B cell (primary cell): Measurements from ENCODE around the gene COL11A2. TPM values are rescaled to one million over a fixed set of nuclear protein-coding genes. Genes with fewer than 3 reads are reported as not detected.

Experiments
- polyA plus RNA-seq: library from polyadenylated mRNA; depleted of rRNA; stranded (reverse); fragments of >200 nt; gene quantifications from 2 replicates; pipeline ENCODE4 v1.2.3, GENCODE V29; 2012
- small RNA-seq: library from RNA; depleted of rRNA; stranded (forward); fragments of <200 nt; gene quantifications from one replicate; pipeline ENCODE3, GENCODE V24; 2012; ENCODE audit warnings: low replicate concordance, low read depth; ENCODE audit not compliant: insufficient read length
- total RNA-seq, 2 donors: library from RNA; stranded (reverse); fragments of 120-200 nt in 1 of 2; gene quantifications; 1 replicate in 1 of 2; 2 replicates in 1 of 2; pipeline versions ENCODE4 v1.2.3 to v1.2.4, GENCODE V29; 2013 to 2022

The COL11A2 gene
- total and polyA plus RNA-seq, 2 donors (not counting 1 experiment from before 2014, with no cell fraction given): 0.39 to 0.82 TPM

Small RNA genes within 50 kb of the gene (small RNA-seq; reads per million reads assigned to genes)
- gene MIR219A1: not detected
- not detected for gene RNY4P10

Other genes starting within 250 kb of the COL11A2 start
- gene HLA-DMA, start 239.4 kb downstream of the COL11A2 start, total RNA-seq: 554 and 558 TPM in 2 replicates
- gene HLA-DMA, start 239.4 kb downstream of the COL11A2 start, polyA plus RNA-seq: 925 and 1,129 TPM in 2 replicates
- gene BRD2, start 223.9 kb downstream of the COL11A2 start, total RNA-seq: 448 and 474 TPM in 2 replicates
- gene BRD2, start 223.9 kb downstream of the COL11A2 start, polyA plus RNA-seq: 620 and 721 TPM in 2 replicates
- gene HLA-DOA, start 182.9 kb downstream of the COL11A2 start, total RNA-seq: 209 TPM in 2 replicates
- gene HLA-DOA, start 182.9 kb downstream of the COL11A2 start, polyA plus RNA-seq: 191 and 338 TPM in 2 replicates
- gene HLA-DPA1, start 118.8 kb downstream of the COL11A2 start, total RNA-seq: 665 and 702 TPM in 2 replicates
- gene HLA-DPA1, start 118.8 kb downstream of the COL11A2 start, polyA plus RNA-seq: 559 and 2,256 TPM in 2 replicates
- 1,068 and 1,104 TPM in 2 replicates for gene HLA-DPB1, start 116.5 kb downstream of the COL11A2 start, total RNA-seq
- 921 and 1,578 TPM in 2 replicates for gene HLA-DPB1, start 116.5 kb downstream of the COL11A2 start, polyA plus RNA-seq
- 94.1 and 99.9 TPM in 2 replicates for gene RXRB, start 8.2 kb upstream of the COL11A2 start, total RNA-seq
- 82.3 and 88.3 TPM in 2 replicates for gene RXRB, start 8.2 kb upstream of the COL11A2 start, polyA plus RNA-seq
- 26.1 and 29.6 TPM in 2 replicates for gene SLC39A7, start 8.4 kb upstream of the COL11A2 start, total RNA-seq
- 18.7 and 22.2 TPM in 2 replicates for gene SLC39A7, start 8.4 kb upstream of the COL11A2 start, polyA plus RNA-seq
- gene HSD17B8, start 12.2 kb upstream of the COL11A2 start, total RNA-seq: 10.8 and 12.9 TPM in 2 replicates
- 12.8 and 25.5 TPM in 2 replicates for gene HSD17B8, start 12.2 kb upstream of the COL11A2 start, polyA plus RNA-seq
- 43.4 and 44.2 TPM in 2 replicates for gene RING1, start 16.0 kb upstream of the COL11A2 start, total RNA-seq
- 34.9 and 37.1 TPM in 2 replicates for gene RING1, start 16.0 kb upstream of the COL11A2 start, polyA plus RNA-seq
- gene VPS52, start 79.4 kb upstream of the COL11A2 start, total RNA-seq: 100 and 108 TPM in 2 replicates
- gene VPS52, start 79.4 kb upstream of the COL11A2 start, polyA plus RNA-seq: 144 and 184 TPM in 2 replicates
- 3,593 and 3,830 TPM in 2 replicates for gene RPS18, start 79.6 kb upstream of the COL11A2 start, total RNA-seq
- gene RPS18, start 79.6 kb upstream of the COL11A2 start, polyA plus RNA-seq: 5,829 and 6,485 TPM in 2 replicates
- gene B3GALT4, start 84.7 kb upstream of the COL11A2 start, total RNA-seq: 44.1 and 46.0 TPM in 2 replicates
- 4.6 and 10.2 TPM in 2 replicates for gene B3GALT4, start 84.7 kb upstream of the COL11A2 start, polyA plus RNA-seq
- 66.4 and 77.2 TPM in 2 replicates for gene WDR46, start 96.8 kb upstream of the COL11A2 start, total RNA-seq
- 43.6 and 60.1 TPM in 2 replicates for gene WDR46, start 96.8 kb upstream of the COL11A2 start, polyA plus RNA-seq
- gene PFDN6, start 97.1 kb upstream of the COL11A2 start, total RNA-seq: 44.7 and 51.1 TPM in 2 replicates
- 33.2 and 34.2 TPM in 2 replicates for gene PFDN6, start 97.1 kb upstream of the COL11A2 start, polyA plus RNA-seq
- 94.7 and 98.5 TPM in 2 replicates for gene RGL2, start 106.5 kb upstream of the COL11A2 start, total RNA-seq
- 133 and 161 TPM in 2 replicates for gene RGL2, start 106.5 kb upstream of the COL11A2 start, polyA plus RNA-seq
- 288 and 302 TPM in 2 replicates for gene TAPBP, start 121.6 kb upstream of the COL11A2 start, total RNA-seq
- gene TAPBP, start 121.6 kb upstream of the COL11A2 start, polyA plus RNA-seq: 279 and 310 TPM in 2 replicates
- 39.7 and 44.4 TPM in 2 replicates for gene ZBTB22, start 125.3 kb upstream of the COL11A2 start, total RNA-seq
- gene ZBTB22, start 125.3 kb upstream of the COL11A2 start, polyA plus RNA-seq: 22.0 and 25.9 TPM in 2 replicates
- gene DAXX, start 130.5 kb upstream of the COL11A2 start, total RNA-seq: 64.7 and 72.2 TPM in 2 replicates
- gene DAXX, start 130.5 kb upstream of the COL11A2 start, polyA plus RNA-seq: 44.8 and 54.3 TPM in 2 replicates
- gene KIFC1, start 199.4 kb upstream of the COL11A2 start, total RNA-seq: 0.70 and 0.79 TPM in 2 replicates
- gene KIFC1, start 199.4 kb upstream of the COL11A2 start, polyA plus RNA-seq: 1.0 and 2.6 TPM in 2 replicates
- gene PHF1, start 218.5 kb upstream of the COL11A2 start, total RNA-seq: 179 and 198 TPM in 2 replicates
- 365 and 548 TPM in 2 replicates for gene PHF1, start 218.5 kb upstream of the COL11A2 start, polyA plus RNA-seq
- gene CUTA, start 225.6 kb upstream of the COL11A2 start, total RNA-seq: 134 and 137 TPM in 2 replicates
- 181 and 226 TPM in 2 replicates for gene CUTA, start 225.6 kb upstream of the COL11A2 start, polyA plus RNA-seq
- gene SYNGAP1, start 227.6 kb upstream of the COL11A2 start, total RNA-seq: 31.4 and 43.0 TPM in 2 replicates
- 18.6 and 18.7 TPM in 2 replicates for gene SYNGAP1, start 227.6 kb upstream of the COL11A2 start, polyA plus RNA-seq